ENCODE results near the gene ZNF549. TPM values are rescaled to one million over a fixed set of nuclear protein-coding genes. Genes with fewer than 3 reads are reported as not detected.

ZNF549 gene
- 0.93 and 1.6 TPM in 2 replicates for total RNA-seq

DNA sequence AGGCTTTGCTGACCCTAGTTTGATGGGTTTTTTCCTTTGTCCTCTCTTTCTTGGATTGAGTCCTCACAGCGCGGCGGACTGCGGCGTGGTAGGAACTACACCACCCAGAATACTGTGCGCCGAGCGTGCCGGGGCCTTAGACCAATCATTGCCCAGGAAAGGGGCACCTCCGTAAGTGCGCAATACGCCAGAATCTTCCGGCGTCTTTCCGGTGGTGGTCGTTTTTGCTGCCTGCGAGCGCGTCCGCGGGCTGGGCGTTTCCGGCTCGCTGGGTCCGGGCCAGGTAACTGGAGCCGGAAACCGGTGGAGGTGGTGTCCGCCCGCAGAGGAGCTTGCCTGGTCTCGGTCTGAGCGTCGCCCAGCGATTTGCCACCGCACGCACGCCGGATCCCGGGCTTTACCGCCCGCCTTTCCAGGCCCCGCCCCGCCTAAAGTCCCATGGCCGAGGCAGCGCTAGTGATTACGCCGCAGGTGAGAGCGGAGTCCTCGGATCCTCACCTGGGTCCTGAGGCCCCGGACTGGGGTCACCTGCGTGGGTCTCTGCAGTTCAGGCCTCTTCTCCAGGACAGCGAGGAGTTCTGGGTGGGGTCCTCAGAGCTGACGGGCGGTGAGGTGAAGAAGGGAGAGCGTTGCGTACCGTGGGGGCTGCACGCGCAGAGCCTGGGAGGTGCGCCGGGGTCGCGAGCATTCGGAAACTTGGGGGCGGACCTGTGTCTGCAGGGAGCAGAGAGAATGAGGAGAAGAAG, at the start of gene ZNF549:
Gene ZNF549 (plus strand): TSS at position 221 of the 746 bp plus-strand sequence. CDS start 218 bp downstream, at position 439.

DNA sequence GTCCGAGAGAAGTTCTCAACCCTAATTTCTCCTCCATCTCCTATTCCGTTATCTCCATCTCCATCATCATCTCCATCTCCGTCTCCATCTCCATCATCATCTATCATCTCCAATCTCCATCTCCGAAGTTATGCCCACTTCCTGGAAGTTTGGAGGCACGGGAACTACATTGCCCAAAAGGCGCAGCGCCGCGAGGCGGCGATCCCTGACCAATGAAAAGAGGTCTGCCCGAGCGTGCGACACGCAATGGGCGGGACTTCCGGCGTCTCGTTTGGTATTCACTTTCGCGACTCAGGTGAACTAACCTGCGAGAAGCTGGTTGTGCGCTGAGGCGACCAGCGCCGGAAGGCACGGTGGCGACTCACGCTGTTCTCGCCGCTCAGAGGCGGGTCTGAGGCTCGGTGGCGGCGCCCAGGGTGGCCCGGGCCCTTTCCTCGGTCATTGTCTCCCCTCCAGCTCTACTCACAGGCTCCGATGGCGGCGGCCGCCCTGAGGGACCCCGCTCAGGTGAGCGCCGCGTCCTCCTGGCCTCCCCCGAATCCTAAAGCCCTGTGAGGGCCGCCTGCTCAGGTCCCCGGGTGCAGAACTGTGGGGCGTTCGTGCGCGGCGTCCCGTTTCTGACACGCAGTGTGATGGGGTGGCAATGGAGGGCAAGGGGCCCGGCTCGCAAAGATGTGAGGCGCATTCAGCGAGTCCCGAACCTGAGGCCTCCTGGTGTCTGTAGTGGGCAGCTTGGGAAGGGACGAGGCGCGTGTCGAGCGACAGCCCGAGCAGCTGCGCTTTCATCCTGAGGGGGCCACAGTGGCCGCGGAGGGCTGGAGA, 39.5 kb upstream of the ZNF549 start, which contains the start of gene ZNF419:
Gene ZNF419 (plus strand): TSS at position 274 of the 822 bp plus-strand sequence. CDS start 201 bp downstream, at position 475.

DNA sequence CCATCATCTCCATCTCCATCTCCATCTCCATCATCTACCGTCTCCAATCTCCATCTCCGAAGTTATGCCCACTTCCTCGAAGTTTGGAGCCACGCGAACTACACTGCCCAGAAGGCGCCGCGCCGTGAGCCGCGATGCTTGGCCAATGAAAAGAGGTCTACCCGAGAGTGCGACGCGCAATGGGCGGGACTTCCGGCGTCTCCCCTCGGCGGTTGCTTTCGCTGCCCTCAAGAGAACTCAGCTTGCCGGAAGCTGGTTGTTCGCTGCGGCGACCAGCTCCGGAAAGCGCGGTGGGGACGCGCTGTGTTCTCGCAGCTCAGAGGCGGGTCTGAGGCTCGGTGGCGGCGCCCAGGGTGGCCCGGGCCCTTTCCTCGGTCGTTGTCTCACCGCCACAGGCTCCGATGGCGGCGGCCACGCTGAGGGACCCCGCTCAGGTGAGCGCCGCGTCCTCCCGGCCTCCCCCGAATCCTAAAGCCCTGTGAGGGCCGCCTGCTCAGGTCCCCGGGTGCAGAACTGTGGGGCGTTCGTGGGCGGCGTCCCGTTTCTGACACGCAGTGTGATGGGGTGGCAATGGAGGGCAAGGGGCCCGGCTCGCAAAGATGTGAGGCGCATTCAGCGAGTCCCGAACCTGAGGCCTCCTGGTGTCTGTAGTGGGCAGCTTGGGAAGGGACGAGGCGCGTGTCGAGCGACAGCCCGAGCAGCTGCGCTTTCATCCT, 27.3 kb upstream of the ZNF549 start, which contains the start of gene ZNF773:
Gene ZNF773 (plus strand): TSS at position 259 of the 716 bp plus-strand sequence. CDS start 143 bp downstream, at position 402.

DNA sequence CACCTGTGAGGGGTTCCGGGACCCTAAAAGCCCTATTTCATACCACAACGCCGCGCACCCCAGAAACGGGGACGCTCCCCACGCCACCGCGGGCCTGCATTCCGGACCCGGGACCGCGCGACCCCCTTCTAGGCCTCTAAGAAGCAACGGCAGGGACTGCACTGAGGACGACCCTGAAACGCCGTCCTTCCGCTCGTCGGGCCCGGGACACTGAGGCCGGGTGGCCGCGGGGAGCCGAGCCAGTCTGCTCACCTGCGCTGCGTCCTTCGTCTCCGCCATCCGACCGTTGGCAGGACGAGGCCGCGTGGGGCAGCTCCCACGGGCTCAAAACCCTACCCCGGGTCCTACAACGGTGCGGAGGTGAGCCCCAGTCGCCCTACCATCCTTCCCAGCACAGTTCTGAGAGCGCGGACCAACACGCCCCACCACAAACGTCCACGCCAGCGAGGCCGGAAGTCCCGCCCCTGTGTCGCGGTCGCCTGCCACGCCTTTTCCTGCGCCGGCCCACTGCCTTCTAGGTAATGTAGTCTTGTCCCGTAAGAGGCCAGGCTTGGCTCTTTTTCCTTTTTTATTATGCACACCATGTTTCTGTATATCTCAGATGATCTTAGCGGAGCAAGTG, 32.4 kb downstream of the ZNF549 start, which contains the start of gene ZNF550:
Gene ZNF550 (minus strand): TSS at position 460 of the 622 bp plus-strand sequence. CDS start 181 bp downstream, at position 279.

DNA sequence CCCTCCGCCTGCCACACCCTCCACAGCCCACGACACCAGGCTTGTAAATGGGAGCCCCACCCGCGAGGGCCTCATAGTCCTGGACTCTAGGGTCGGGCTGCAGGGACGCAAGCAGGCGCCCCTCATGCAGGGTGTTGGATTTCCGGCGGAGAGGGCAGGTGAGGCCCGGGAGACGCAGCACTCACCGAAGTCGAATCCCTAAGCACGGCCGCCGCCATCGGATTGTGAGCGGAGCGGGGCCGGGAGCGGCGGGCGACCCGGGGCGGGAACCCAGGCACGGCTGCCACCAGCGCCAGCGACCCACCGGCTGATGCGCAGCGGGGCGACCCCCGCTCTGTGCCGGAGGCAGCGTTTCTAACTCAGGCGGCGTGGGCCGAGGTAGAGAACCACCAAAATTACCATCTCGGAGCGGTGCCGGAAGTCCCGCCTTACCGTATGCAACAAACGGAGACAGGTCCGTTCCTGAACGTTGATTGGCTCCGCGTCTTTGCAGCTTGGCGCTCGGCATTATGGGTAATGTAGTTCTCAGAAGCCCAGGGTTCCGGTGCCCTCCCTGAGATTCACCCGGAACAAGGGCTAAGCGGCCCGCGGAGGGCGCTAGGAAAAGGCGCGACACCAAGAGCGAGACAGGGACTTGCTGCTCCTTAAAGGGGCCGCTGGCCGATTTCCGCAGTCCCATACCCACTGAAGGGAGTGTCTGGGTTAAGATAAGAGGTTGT, 51.5 kb downstream of the ZNF549 start, which contains the start of gene ZNF416:
Gene ZNF416 (minus strand): TSS at position 425 of the 719 bp plus-strand sequence. CDS start 207 bp downstream, at position 218.

DNA sequence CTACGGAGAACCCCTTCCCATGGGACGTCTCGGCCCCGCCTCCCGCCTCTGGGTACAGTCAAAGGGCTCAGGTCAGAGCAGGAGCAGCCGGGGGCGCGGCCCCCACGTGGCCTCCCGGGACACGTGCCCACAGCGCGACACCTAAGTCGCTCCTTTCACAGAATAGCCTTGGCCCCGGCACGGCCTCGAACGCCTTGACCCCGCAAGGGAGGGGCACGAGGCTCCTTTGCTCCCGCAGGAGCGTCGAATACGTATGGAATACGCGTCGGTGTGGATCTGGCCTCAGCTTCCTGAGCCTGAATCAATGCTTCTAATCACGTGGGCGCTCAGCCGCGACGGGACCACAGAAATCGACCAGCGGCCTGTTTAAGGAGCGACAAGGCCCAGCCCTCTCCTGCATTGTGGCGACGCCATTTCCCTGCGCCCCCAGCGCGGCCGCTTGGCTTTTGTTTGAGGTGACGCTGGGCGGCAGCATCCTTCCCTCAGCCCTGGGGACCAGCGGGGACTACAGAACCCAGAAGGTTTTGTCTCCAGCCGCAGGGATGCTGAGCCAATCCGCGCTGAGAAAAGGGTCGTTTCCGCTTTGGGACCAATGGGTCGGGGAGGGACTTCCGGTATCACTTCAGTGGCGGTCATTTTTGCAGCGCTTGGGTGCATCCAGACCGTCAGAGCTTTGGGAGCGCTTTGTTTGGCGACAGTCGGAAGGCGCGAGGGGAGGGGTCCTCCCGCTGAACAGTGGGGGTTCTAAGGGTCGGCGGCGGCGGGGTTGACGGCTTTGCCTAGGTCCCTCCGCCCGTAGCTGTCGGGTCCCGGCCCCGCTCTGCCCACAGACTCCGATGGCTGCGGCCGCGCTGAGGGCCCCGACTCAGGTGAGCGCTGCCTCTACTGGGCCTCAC, 56.6 kb downstream of the ZNF549 start, which contains the start of gene ZIK1:
Gene ZIK1 (plus strand): TSS at position 625 of the 896 bp plus-strand sequence. CDS start 212 bp downstream, at position 837.

DNA sequence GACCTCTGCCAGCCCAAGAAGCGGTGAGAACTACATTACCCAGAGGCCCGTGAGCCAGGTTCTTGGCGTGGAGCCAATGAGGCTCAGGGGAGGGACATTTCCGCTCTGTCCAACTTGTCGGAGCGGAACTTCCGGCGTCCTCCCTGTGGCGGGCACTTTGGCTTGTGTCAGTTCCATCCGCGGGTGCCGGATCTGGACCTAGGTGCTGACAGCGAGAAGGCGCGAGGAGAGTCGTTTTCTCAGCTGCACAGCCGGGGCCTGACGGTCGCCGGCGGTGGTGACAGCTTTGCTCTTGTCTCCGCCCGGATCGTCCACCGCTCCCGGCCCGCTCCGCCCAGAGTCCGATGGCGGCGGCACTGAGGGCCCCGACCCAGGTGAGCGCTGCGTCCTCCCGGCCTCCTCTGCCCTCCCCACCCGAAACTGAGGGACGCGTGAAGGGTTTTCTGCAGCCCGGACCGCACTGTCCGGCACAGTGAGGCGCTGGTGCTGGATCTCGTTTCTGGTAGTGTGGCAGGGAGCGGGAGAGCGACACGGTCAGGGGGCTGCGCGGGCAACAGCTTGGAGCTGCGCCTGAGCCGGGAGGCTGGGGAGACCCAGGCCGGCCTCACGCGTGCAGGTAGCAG, 72.7 kb downstream of the ZNF549 start, which contains the start of gene ZNF530:
Gene ZNF530 (plus strand): TSS at position 125 of the 623 bp plus-strand sequence. CDS start 4,461 bp downstream, outside the sequence.

Other genes starting within 250 kb of the ZNF549 start
- gene ZNF460, start 246.9 kb upstream of the ZNF549 start, total RNA-seq, result 12.3 and 15.7 TPM in 2 replicates
- gene ZNF543, start 206.9 kb upstream of the ZNF549 start, total RNA-seq, result 3.6 and 4.7 TPM in 2 replicates
- 4.3 TPM in 2 replicates for gene ZNF304, start 176.1 kb upstream of the ZNF549 start, total RNA-seq
- 21.3 and 23.6 TPM in 2 replicates for gene TRAPPC2B, start 163.8 kb upstream of the ZNF549 start, total RNA-seq
- 0.53 and 1.6 TPM in 2 replicates for gene ZNF547, start 163.8 kb upstream of the ZNF549 start, total RNA-seq
- 5.0 and 6.9 TPM in 2 replicates for gene ZNF548, start 137.5 kb upstream of the ZNF549 start, total RNA-seq
- gene ZNF17, start 116.2 kb upstream of the ZNF549 start, total RNA-seq, result 3.2 and 3.5 TPM in 2 replicates
- gene ZNF749, start 92.0 kb upstream of the ZNF549 start, total RNA-seq, result 3.1 and 11.3 TPM in 2 replicates
- gene VN1R1, start 70.2 kb upstream of the ZNF549 start, total RNA-seq, result not detected in 2 replicates
- 10.5 and 15.0 TPM in 2 replicates for gene ZNF772, start 49.8 kb upstream of the ZNF549 start, total RNA-seq
- gene ZNF419, start 39.6 kb upstream of the ZNF549 start, total RNA-seq, result 4.2 and 9.5 TPM in 2 replicates
- 1.7 and 5.9 TPM in 2 replicates for gene ZNF773, start 27.4 kb upstream of the ZNF549 start, total RNA-seq
- 2.5 and 4.1 TPM in 2 replicates for gene ZNF550, start 32.5 kb downstream of the ZNF549 start, total RNA-seq
- 2.9 and 3.0 TPM in 2 replicates for gene ZNF416, start 51.6 kb downstream of the ZNF549 start, total RNA-seq
- gene ZIK1, start 56.8 kb downstream of the ZNF549 start, total RNA-seq, result 2.8 and 3.2 TPM in 2 replicates
- 4.1 and 7.9 TPM in 2 replicates for gene ZNF530, start 72.5 kb downstream of the ZNF549 start, total RNA-seq
- gene ZNF134, start 86.9 kb downstream of the ZNF549 start, total RNA-seq, result 7.3 and 8.6 TPM in 2 replicates
- gene ZNF211, start 105.8 kb downstream of the ZNF549 start, total RNA-seq, result 4.4 and 6.1 TPM in 2 replicates
- not detected in 2 replicates for gene ZSCAN4, start 141.6 kb downstream of the ZNF549 start, total RNA-seq
- gene ZNF551, start 154.6 kb downstream of the ZNF549 start, total RNA-seq, result 4.1 and 5.2 TPM in 2 replicates
- 0.33 and 0.34 TPM in 2 replicates for gene ZNF154, start 181.8 kb downstream of the ZNF549 start, total RNA-seq
- 2.6 and 3.1 TPM in 2 replicates for gene ZNF671, start 200.3 kb downstream of the ZNF549 start, total RNA-seq
- 7.9 and 14.7 TPM in 2 replicates for gene ZNF776, start 219.5 kb downstream of the ZNF549 start, total RNA-seq
- 4.8 and 5.1 TPM in 2 replicates for gene ZNF586, start 242.3 kb downstream of the ZNF549 start, total RNA-seq